AG04450 (cell line): Measurements from ENCODE around the gene CKS2. TPM values are rescaled to one million over a fixed set of nuclear protein-coding genes. Genes with fewer than 3 reads are reported as not detected.
"Not testable (repeated sequence)": the region's sequence is repeated elsewhere in the genome, so short reads cannot be mapped to it uniquely, and the experiment has no call there.

Experiments used
- CTCF ChIA-PET: fragments of 300-600, 350-600 bp; formaldehyde crosslinking; extraction: SDS; loops from one replicate; lab custom pipeline; 2022; ENCODE audit warnings: antibody characterized with exemption, inconsistent platforms; lab: Charles Lee
- POLR2A ChIA-PET: fragments of 350-600 bp; formaldehyde crosslinking; extraction: SDS; loops from one replicate; lab custom pipeline; 2021; ENCODE audit warnings: antibody characterized with exemption, inconsistent platforms; lab: Yijun Ruan, JAX
- DNase-seq: peaks from one replicate; pipeline ENCODE4 v3.0.0-alpha.2; 2011; ENCODE audit warnings: low read depth, low spot score
- H3K27ac ChIP-seq: one replicate; pipeline ENCODE4 v1.5.1; 2012; ENCODE audit warnings: low read depth, low read length, control low read depth
- H3K27me3 ChIP-seq: one replicate; pipeline ENCODE4 v1.6.0; 2012; ENCODE audit warnings: low read length; ENCODE audit not compliant: control insufficient read depth, insufficient read depth
- H3K4me3 ChIP-seq: 2 replicates; pipeline ENCODE4 v1.5.1; 2011; ENCODE audit warnings: mild to moderate bottlenecking, low read depth, low read length, control low read depth
- H3K9me3 ChIP-seq: 2 replicates; pipeline ENCODE4 v1.5.1; 2012; ENCODE audit warnings: low read length; ENCODE audit not compliant: control insufficient read depth, insufficient read depth
- CTCF ChIP-seq: IDR thresholded peaks from 2 replicates; pipeline ENCODE4 v1.5.1; 2011; ENCODE audit warnings: low read depth, low read length, control low read depth, inconsistent platforms
- polyA minus RNA-seq: library from RNA; depleted of rRNA, polyadenylated mRNA; stranded (reverse); fragments of >200 nt; gene quantifications from 2 replicates; pipeline ENCODE4 v1.2.3, GENCODE V29; 2011; rRNA and poly(A)+ RNA removed
- polyA plus RNA-seq: library from polyadenylated mRNA; depleted of rRNA; stranded (reverse); fragments of >200 nt; gene quantifications from 2 replicates; pipeline ENCODE4 v1.2.3, GENCODE V29; 2011; rRNA removed

Gene CKS2
- 105 and 137 TPM in 2 replicates for polyA plus RNA-seq
- polyA minus RNA-seq, result 39.0 and 53.9 TPM in 2 replicates

GRCh38 chr9:89310475-89311345 is at the start of gene CKS2:
TSS of gene CKS2 (plus strand) at chr9:89311195. CDS start at chr9:89311293, 98 bp downstream.
- peak within 1 kb of the TSS; percentile 82 for H3K4me3 ChIP-seq
- TF ChIP-seq CTCF, result no peak
- no peaks in the 10 kb centered on the region for H3K9me3 ChIP-seq
- ChIA-PET CTCF (interaction anchor here (0.6 kb wide), 1 partner anchor 511 kb away, joined by 3 read pairs; no protein-coding TSS in a partner anchor), POLR2A (interaction anchor here (0.6 to 1.3 kb wide), 6 partner anchors 8 to 1351 kb away, joined by 3 to 7 read pairs (median 3); partner anchors contain the start of gene SECISBP2)
- DNase-seq, result peak; percentile 100
- H3K27me3 ChIP-seq, result no peaks in the 10 kb centered on the region
- H3K27ac ChIP-seq, result peak within 1 kb of the TSS; percentile 97

- ChIA-PET CTCF (no interaction called here), POLR2A (no interaction called here)
- Histone ChIP-seq H3K27me3 (no peaks in the 10 kb centered on the region), H3K27ac (no peak overlapping the region), H3K4me3 (no peak overlapping the region), H3K9me3 (peaks cover 8% of the 10 kb centered on the region)
- TF ChIP-seq CTCF, result no peak
- DNase-seq, result no peak
Measured at GRCh38 chr9:89273528-89274279, 37.3 kb upstream of the CKS2 start.

GRCh38 chr9:89274838-89275237 is 36.2 kb upstream of the CKS2 start:
- Histone ChIP-seq H3K27ac (peak overlapping the region; percentile 75), H3K4me3 (no peak overlapping the region), H3K27me3 (no peaks in the 10 kb centered on the region), H3K9me3 (peaks cover 10% of the 10 kb centered on the region)
- CTCF ChIA-PET, result no interaction called here
- POLR2A ChIA-PET, result no interaction called here
- TF ChIP-seq CTCF, result no peak
- peak; percentile 89 for DNase-seq

- CTCF ChIA-PET, POLR2A ChIA-PET: not testable (repeated sequence)
Measured at GRCh38 chr9:89276040-89276439, 35.0 kb upstream of the CKS2 start.

GRCh38 chr9:89277043-89277442 is 34.0 kb upstream of the CKS2 start:
- POLR2A ChIA-PET, result no interaction called here
- H3K27ac ChIP-seq, result no peak overlapping the region
- no peak overlapping the region for H3K4me3 ChIP-seq
- no peak for DNase-seq
- TF ChIP-seq CTCF, result no peak
- peaks cover 10% of the 10 kb centered on the region for H3K9me3 ChIP-seq
- CTCF ChIA-PET, result no interaction called here
- H3K27me3 ChIP-seq, result no peaks in the 10 kb centered on the region

More at GRCh38 chr9:89276040-89276439, 35.0 kb upstream of the CKS2 start:
- H3K27ac ChIP-seq, H3K9me3 ChIP-seq, DNase-seq, H3K27me3 ChIP-seq, H3K4me3 ChIP-seq: not testable (repeated sequence)
